Thymus (tissue), 14 donors: ENCODE measurements around the gene ZNF225. TPM values are rescaled to one million over a fixed set of nuclear protein-coding genes. Genes with fewer than 3 reads are reported as not detected.

Experiments used
- DNase-seq, 9 donors: peaks; one replicate each; pipeline ENCODE4 v3.0.0-alpha.2; 2013; ENCODE audit warnings: low spot score in 9 of 9, low read depth in 6 of 9, missing footprints in 1 of 9
- H3K27ac ChIP-seq, 2 donors: one replicate each; pipeline ENCODE4 v1.5.1; 2013; ENCODE audit warnings: control low read depth in 1 of 2, low read depth in 1 of 2, low read length in 1 of 2, mild to moderate bottlenecking in 1 of 2, moderate library complexity in 1 of 2
- H3K27me3 ChIP-seq, 2 donors: one replicate each; pipeline ENCODE4 v1.5.1; 2013; ENCODE audit warnings: low read length in 1 of 2; ENCODE audit not compliant: control insufficient read depth in 2 of 2, insufficient read depth in 1 of 2
- H3K36me3 ChIP-seq, 2 donors: one replicate each; pipeline ENCODE4 v1.5.1; 2013; ENCODE audit warnings: low read length in 1 of 2, mild to moderate bottlenecking in 1 of 2, moderate library complexity in 1 of 2; ENCODE audit not compliant: control insufficient read depth in 2 of 2, insufficient read depth in 2 of 2
- H3K4me1 ChIP-seq, 2 donors: one replicate each; pipeline ENCODE4 v1.5.1; 2013; ENCODE audit warnings: low read length in 2 of 2; ENCODE audit not compliant: control insufficient read depth in 2 of 2, insufficient read depth in 2 of 2
- H3K4me3 ChIP-seq, 2 donors: one replicate each; pipeline ENCODE4 v1.5.1; 2013; ENCODE audit warnings: low read length in 2 of 2, control low read depth in 1 of 2, mild to moderate bottlenecking in 1 of 2
- H3K9me3 ChIP-seq, 2 donors: one replicate each; pipeline ENCODE4 v1.5.1; 2013; ENCODE audit warnings: low read length in 1 of 2, mild to moderate bottlenecking in 1 of 2; ENCODE audit not compliant: control insufficient read depth in 2 of 2, insufficient read depth in 1 of 2
- WGBS: extraction: QIAGEN DNeasy Blood & Tissue Kit; methylation state at CpG from one replicate; pipeline ENCODE4 v1.1.7; 2013; 5-methylcytosine and 5-hydroxymethylcytosine counted together
- long read RNA-seq, 10 donors: transcript quantifications; one replicate each; lab custom pipeline, GENCODE V29; 2026
- polyA plus RNA-seq: library from polyadenylated mRNA; stranded (reverse); fragments of 200-250 nt; gene quantifications from one replicate; pipeline ENCODE4 v1.2.3, GENCODE V29; 2013
- total RNA-seq: library from RNA; stranded (reverse); fragments of 120-200 nt; gene quantifications from one replicate; pipeline ENCODE4 v1.2.4, GENCODE V29; 2013
- donor health status: healthy.

Gene ZNF225
- total RNA-seq (5.9 TPM), polyA plus RNA-seq (3.2 TPM)
- long read RNA-seq, donor 1, result 0 reads
- long read RNA-seq, donor 2, full-length matches to known transcripts, result 4 of 4 reads
- long read RNA-seq, donor 2, partial matches to known transcripts, result 0 of 4 reads
- long read RNA-seq, donor 2, other reads (novel, unspliced or antisense), result 0 of 4 reads
- long read RNA-seq, donor 3, result 0 reads
- long read RNA-seq, donor 4, full-length matches to known transcripts, result 1 of 1 reads
- long read RNA-seq, donor 4, partial matches to known transcripts, result 0 of 1 reads
- long read RNA-seq, donor 4, other reads (novel, unspliced or antisense), result 0 of 1 reads
- long read RNA-seq, donor 5, full-length matches to known transcripts, result 4 of 4 reads
- long read RNA-seq, donor 5, partial matches to known transcripts, result 0 of 4 reads
- long read RNA-seq, donor 5, other reads (novel, unspliced or antisense), result 0 of 4 reads
- long read RNA-seq, donor 6, result 0 reads
- long read RNA-seq, donor 7, partial matches to known transcripts, result 0 of 1 reads
- long read RNA-seq, donor 7, other reads (novel, unspliced or antisense), result 0 of 1 reads
- long read RNA-seq, donor 8, full-length matches to known transcripts, result 1 of 1 reads
- long read RNA-seq, donor 8, partial matches to known transcripts, result 0 of 1 reads
- long read RNA-seq, donor 8, other reads (novel, unspliced or antisense), result 0 of 1 reads
- long read RNA-seq, donor 9, result 0 reads
- long read RNA-seq, donor 10, result 0 reads

DNA sequence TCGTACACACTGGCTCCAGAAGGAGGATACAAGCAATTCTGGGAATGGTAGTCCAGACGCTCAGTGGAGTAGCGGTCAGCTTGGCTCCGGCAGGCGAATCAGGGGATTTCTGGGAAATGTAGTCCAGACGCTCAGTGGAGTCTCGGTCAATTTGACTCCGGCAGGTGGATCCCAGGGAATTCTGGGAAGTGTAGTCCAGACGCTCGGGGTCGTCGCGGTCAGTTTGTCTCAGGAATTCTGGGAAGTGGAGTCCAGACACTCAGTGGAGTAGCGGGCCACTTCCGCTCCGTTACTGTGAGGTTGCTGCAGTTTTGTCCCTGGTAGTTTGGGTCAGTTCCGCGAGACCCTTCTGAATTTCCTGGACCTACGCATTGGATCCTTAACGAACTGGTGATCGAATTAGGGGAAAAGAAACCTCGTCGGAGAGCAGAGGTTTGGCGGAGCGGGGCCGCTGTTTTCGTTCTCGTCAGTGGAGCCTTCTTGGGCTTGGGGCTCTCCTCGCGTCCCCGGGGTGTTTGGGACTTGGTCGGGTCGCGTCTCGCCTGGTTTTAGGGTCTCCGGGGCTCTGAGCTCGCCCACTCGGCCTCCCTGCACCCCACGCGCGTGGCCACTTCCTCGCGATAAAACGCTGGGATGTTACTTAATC lies at the start of gene ZNF225:
Gene ZNF225, plus strand, starts transcription at position 262 of the 646 bp plus-strand sequence. CDS start 2,429 bp downstream, outside the sequence.
- Histone ChIP-seq H3K4me3 (peak within 1 kb of the TSS; percentile 62 to 87), H3K27ac (peak within 1 kb of the TSS; percentile 37 to 55), H3K9me3 (peaks cover 0 to 7% of the 10 kb centered on the region in 2 donors), H3K27me3 (no peaks in the 10 kb centered on the region), H3K36me3 (peaks cover 7 to 19% of the 10 kb centered on the region in 2 donors), H3K4me1 (peaks cover 0 to 9% of the 10 kb centered on the region in 2 donors)
- peak; percentile 88 to 98 (median 94) for DNase-seq
- WGBS, result under 1% methylated on average over 44 of the region's 44 CpGs

DNA sequence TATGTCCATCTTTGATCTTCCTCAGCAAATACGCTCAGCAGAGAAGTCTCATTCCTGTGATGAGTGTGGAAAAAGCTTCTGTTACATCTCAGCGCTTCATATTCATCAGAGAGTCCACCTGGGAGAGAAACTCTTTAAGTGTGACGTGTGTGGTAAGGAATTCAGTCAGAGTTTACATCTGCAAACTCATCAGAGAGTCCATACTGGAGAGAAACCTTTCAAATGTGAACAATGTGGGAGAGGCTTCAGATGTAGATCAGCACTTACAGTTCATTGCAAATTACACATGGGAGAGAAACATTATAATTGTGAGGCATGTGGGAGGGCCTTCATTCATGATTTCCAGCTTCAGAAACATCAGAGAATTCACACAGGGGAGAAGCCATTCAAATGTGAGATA lies 46.9 kb upstream of the ZNF225 start:
- Histone ChIP-seq H3K27me3 (no peaks in the 10 kb centered on the region), H3K36me3 (peaks cover 11 to 17% of the 10 kb centered on the region in 2 donors), H3K27ac (no peak overlapping the region), H3K4me1 (peaks cover under 1% of the 10 kb centered on the region in 2 donors), H3K4me3 (no peak overlapping the region), H3K9me3 (peaks cover 10 to 18% of the 10 kb centered on the region in 2 donors)
- 60% methylated on average over 3 of the region's 3 CpGs for WGBS
- no peak for DNase-seq

DNA sequence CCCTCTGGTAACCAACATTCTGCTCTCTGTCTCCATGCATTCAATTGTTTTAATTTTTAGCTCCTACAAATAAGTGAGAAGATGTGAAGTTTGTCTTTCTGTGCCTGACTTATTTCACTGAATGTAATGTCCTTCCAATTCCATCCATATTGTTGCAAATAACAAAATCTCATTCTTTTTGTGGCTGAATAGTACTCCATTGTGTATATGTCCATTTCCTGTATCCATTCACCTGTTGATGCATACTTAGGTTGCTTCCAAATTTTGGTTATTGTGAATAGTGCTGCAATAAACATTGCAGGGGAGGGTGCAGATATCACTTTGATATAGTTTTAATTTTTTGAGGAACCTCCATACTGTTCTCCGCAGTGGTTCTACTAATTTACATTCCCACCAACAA lies 43.8 kb upstream of the ZNF225 start:
- Histone ChIP-seq H3K27ac (no peak overlapping the region), H3K4me1 (peaks cover 14 to 17% of the 10 kb centered on the region in 2 donors), H3K36me3 (peaks cover 6 to 14% of the 10 kb centered on the region in 2 donors), H3K9me3 (peaks cover 10 to 14% of the 10 kb centered on the region in 2 donors), H3K27me3 (no peaks in the 10 kb centered on the region), H3K4me3 (no peak overlapping the region)
- 99% methylated on average over 1 of the region's 1 CpG for WGBS
- no peak for DNase-seq

DNA sequence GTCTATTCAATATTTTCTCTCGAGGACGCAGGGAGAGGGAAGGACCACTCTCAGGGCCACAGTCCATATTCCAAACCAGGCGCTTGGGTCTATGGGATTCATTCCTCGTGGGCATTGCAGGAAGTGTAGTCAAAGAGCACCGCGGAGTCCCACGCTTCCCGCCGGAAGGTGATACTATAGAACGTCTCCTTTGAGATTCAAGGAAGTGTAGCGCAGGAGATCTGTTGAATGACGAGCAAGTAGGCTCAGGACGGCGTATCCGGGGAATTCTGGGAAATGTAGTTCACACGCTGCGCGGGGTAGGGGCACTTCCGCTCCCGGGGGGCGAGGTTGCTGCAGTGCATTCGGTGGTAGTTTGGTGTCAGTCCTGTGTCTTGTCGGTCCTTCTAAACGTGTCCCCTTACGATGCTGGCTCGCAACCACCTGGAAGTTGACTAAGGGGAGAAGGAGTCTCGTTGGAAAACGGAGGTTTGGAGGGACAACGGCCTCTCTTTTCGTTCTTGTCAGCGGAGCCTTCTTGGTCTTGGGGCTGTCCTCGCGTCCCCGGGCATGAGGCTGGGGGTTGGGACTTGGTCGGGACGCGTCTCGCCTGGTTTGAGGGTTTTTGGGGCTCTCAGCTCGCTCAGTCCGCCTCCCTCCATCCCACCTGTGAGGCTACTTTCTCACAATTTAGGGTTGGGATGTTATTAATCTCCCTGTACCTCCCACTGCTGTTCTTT lies 41.2 kb upstream of the ZNF225 start, which contains the start of gene ZNF284:
Gene ZNF284, plus strand, starts transcription at position 336 of the 719 bp plus-strand sequence. CDS start 4,231 bp downstream, outside the sequence.
- H3K36me3 ChIP-seq, result peaks cover 0 to under 1% of the 10 kb centered on the region in 2 donors
- peak within 1 kb of the TSS; percentile 23 to 46 for H3K27ac ChIP-seq
- H3K9me3 ChIP-seq, result peaks cover 0 to 3% of the 10 kb centered on the region in 2 donors
- H3K4me3 ChIP-seq, result peak within 1 kb of the TSS; percentile 75 to 80
- DNase-seq, result peak; percentile 86 to 97 (median 92)
- H3K27me3 ChIP-seq, result no peaks in the 10 kb centered on the region
- 1% methylated on average over 40 of the region's 40 CpGs for WGBS
- peaks cover 14 to 17% of the 10 kb centered on the region in 2 donors for H3K4me1 ChIP-seq

DNA sequence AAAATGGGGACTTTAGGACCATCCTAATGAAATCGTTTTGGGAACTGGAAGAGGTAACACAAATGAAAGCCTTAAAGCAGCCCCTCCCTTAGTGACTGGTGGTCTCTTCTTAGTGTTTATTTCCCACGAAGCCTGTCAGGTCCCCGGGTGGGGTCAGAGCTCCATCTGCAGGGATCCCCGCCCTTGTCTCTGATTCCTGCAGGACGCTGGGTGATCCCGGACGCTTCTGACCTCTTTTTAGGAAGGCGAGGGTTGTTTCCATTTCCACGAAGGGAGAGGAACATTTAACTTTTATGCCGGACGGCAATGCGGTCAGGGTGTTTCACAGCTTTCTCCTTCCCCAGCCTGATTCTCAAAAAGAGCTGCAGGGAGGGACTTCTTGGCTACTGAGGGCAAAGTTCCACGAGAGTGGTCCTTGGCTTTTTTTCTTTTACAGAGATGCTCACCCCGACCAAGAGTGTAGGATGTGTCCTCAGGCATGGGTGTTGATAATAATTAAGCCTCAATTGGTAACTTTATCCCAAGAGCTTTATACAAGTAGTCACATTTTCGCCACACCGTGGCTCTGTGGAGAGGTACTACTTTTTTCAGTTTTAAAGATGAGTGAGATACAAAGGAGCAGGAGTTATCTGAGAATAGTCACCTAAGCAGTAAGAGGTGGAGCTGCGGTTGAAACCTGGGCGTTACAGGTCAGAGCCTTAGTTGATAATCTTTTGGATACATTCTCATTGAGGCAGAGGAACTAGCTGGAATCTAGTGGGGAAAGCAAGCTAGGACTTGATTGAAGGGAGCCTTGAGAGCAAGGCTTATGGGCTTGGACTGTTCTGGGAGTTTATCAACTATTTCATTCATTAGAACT lies 40.4 kb upstream of the ZNF225 start:
- H3K9me3 ChIP-seq, result peaks cover 0 to 3% of the 10 kb centered on the region in 2 donors
- H3K4me1 ChIP-seq, result peaks cover 14 to 17% of the 10 kb centered on the region in 2 donors
- no peak overlapping the region for H3K27ac ChIP-seq
- no peak for DNase-seq
- H3K4me3 ChIP-seq, result peak overlapping the region; percentile 75 to 80
- H3K36me3 ChIP-seq, result peaks cover 0 to 2% of the 10 kb centered on the region in 2 donors
- H3K27me3 ChIP-seq, result no peaks in the 10 kb centered on the region
- WGBS, result 28% methylated on average over 18 of the region's 18 CpGs

DNA sequence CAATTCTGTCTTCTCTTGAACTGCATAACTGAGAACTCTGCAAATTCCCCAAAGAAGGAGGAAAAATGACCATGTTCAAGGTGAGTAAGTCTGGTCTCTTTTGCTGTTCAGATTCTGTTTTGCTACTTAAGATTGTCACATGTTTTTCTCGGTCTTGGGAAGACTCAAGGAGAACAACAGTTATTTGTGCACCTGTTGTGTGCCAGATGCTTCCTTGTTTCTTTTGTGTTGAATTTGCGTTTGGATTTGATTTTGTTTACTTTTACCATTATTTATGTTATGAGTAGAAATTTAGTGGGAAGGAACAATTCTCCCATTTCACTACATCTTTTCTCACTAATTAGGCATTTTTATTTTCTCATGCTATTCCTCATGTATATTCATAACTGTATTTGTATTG lies 36.9 kb upstream of the ZNF225 start:
- Histone ChIP-seq H3K27ac (no peak overlapping the region), H3K36me3 (peaks cover 5 to 9% of the 10 kb centered on the region in 2 donors), H3K27me3 (no peaks in the 10 kb centered on the region), H3K4me3 (no peak overlapping the region), H3K4me1 (peaks cover 13 to 16% of the 10 kb centered on the region in 2 donors), H3K9me3 (peaks cover 0 to 3% of the 10 kb centered on the region in 2 donors)
- WGBS, result 98% methylated on average over 2 of the region's 2 CpGs
- no peak for DNase-seq

DNA sequence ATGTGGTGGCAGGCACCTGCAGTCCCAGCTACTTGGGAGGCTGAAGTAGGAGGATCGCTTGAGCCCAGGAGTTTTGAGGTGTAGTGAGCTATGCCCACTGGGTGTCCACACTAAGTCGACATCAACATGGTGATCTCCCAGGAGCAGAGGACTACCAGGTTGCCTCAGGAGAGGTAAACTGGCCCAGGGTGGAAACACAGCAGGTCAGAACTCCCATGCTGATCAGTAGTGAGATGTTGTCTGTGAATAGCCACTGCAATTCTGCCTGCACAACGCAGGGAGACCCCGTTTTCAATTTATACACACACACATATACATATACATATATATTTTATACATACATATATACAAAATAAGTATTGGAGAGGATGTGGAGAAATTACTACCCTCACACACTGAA lies 21.1 kb upstream of the ZNF225 start:
- Histone ChIP-seq H3K27ac (no peak overlapping the region), H3K9me3 (no peaks in the 10 kb centered on the region), H3K36me3 (peaks cover 0 to under 1% of the 10 kb centered on the region in 2 donors), H3K27me3 (no peaks in the 10 kb centered on the region), H3K4me1 (peaks cover 3 to 6% of the 10 kb centered on the region in 2 donors), H3K4me3 (no peak overlapping the region)
- WGBS, result 72% methylated on average over 4 of the region's 4 CpGs
- no peak for DNase-seq
